Measurements from ENCODE around the gene SYCE1.

GRCh38 chr10:133516057-133516456 is 49.3 kb downstream of the SYCE1 start:
- TF ChIP-seq REST (IDR thresholded peaks at IDR 0.05) (no peak), CTCF (IDR thresholded peaks at IDR 0.05; ENCODE audit: low read depth, low read length, missing input control) (no peak), YY1 (IDR thresholded peaks at IDR 0.05) (no peak)

All from liver (tissue), 2 donors.